GM12865 (cell line): ENCODE results near the gene TBC1D20.
A peak's percentile ranks its signal among the peaks of the same experiment; 100 is the strongest.

Experiments
- DNase-seq: peaks from one replicate; pipeline ENCODE4 v3.0.0; 2010; ENCODE audit warnings: low read depth
- H3K4me3 ChIP-seq: 2 replicates; pipeline ENCODE4 v1.5.1; 2011; ENCODE audit warnings: mild to moderate bottlenecking, low read depth, low read length, control low read depth
- TF ChIP-seq, protein P1 (sequence below): IDR thresholded peaks from 2 replicates; pipeline ENCODE4 v1.5.1; 2011; ENCODE audit warnings: low read length, control low read depth, low read depth, inconsistent platforms; ENCODE audit not compliant: insufficient read depth; ENCODE audit errors: missing control alignments

TBC1D20 gene

DNA sequence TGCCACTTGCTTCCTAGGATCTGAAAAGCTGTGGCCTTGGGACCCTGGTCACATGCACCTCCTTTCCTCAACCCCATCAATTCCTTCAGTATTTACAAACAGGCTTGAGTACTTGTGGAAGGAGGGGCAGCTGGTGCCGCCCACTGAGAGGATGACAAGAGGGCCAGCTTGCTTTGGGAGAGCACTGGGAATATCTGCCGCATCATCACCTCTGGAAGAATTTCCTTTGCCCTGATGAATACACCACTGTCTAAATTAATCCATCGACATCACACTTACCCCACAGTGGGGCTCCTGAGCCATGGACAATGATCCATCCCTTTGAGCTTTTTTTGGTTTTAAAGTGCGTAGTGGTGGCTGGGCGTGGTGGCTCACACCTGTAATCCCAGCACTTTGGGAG, 25.9 kb downstream of the TBC1D20 start:
- DNase-seq: no peak
- TF ChIP-seq, protein P1, sequence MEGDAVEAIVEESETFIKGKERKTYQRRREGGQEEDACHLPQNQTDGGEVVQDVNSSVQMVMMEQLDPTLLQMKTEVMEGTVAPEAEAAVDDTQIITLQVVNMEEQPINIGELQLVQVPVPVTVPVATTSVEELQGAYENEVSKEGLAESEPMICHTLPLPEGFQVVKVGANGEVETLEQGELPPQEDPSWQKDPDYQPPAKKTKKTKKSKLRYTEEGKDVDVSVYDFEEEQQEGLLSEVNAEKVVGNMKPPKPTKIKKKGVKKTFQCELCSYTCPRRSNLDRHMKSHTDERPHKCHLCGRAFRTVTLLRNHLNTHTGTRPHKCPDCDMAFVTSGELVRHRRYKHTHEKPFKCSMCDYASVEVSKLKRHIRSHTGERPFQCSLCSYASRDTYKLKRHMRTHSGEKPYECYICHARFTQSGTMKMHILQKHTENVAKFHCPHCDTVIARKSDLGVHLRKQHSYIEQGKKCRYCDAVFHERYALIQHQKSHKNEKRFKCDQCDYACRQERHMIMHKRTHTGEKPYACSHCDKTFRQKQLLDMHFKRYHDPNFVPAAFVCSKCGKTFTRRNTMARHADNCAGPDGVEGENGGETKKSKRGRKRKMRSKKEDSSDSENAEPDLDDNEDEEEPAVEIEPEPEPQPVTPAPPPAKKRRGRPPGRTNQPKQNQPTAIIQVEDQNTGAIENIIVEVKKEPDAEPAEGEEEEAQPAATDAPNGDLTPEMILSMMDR: no peak
- no peak overlapping the region for H3K4me3 ChIP-seq

GRCh38 chr20:435558-435957, 26.8 kb downstream of the TBC1D20 start:
- TF ChIP-seq, protein P1: no peak
- DNase-seq: no peak
- H3K4me3 ChIP-seq: no peak overlapping the region

- DNase-seq: no peak
- no peak overlapping the region for H3K4me3 ChIP-seq
- TF ChIP-seq, protein P1: no peak
Measured at GRCh38 chr20:434661-435419, 27.5 kb downstream of the TBC1D20 start.

- H3K4me3 ChIP-seq: no peak overlapping the region
Measured at GRCh38 chr20:434221-434620, 28.1 kb downstream of the TBC1D20 start.

GRCh38 chr20:433300-433975, 28.9 kb downstream of the TBC1D20 start:
- TF ChIP-seq, protein P1: no peak
- DNase-seq: peak; percentile 89
- H3K4me3 ChIP-seq: 0 out of 2 replicates have a peak overlapping the region, but pooled peaks have one; percentile 13

More at GRCh38 chr20:434221-434620, 28.1 kb downstream of the TBC1D20 start:
- TF ChIP-seq, protein P1: no peak
- no peak for DNase-seq

- TF ChIP-seq, protein P1: no peak
- DNase-seq: no peak
- H3K4me3 ChIP-seq: no peak overlapping the region
Measured at GRCh38 chr20:432677-433299, 29.5 kb downstream of the TBC1D20 start.
